Stimulated activated CD4-positive, alpha-beta T cell treated with anti-CD3 and anti-CD28 coated beads, Interleukin-1b, Interleukin-23, amount 100 ng/mL, for 24 hours (primary cell): Measurements from ENCODE around the gene SLC25A31.

Source experiments
- DNase-seq, 4 experiments: peaks; one replicate each; pipeline ENCODE4 v3.0.0-alpha.2; 2020; ENCODE audit warnings: low read depth in 4 of 4, low spot score in 1 of 4

Gene SLC25A31

DNA sequence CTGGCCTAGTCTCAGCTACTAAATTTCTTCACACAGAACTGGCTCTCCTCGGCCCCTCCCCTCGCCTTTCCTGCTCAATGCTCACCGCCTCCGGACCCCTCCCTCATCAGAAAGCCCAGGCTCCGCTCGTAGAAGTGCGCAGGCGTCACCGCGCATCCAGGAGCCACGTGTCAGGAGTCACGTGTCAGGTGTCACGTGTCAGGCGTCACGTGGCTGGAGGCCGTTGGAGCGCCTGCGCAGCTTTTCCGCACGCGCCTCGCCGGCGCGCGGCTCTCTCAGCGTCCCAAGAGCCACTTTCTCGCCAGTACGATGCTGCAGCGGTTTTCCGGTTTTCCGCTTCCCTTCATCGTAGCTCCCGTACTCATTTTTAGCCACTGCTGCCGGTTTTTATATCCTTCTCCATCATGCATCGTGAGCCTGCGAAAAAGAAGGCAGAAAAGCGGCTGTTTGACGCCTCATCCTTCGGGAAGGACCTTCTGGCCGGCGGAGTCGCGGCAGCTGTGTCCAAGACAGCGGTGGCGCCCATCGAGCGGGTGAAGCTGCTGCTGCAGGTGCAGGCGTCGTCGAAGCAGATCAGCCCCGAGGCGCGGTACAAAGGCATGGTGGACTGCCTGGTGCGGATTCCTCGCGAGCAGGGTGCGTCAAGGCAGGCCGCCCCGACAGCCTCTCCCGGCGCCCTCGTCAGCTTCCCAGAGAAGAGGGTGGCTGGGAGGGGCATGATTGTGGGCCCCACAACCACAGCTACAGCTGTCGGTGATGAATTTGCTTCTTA, at the start of gene SLC25A31:
SLC25A31 (plus strand) TSS at position 259 of the 772 bp plus-strand sequence; CDS start at position 405, 146 bp downstream.
- no peak for DNase-seq

DNA sequence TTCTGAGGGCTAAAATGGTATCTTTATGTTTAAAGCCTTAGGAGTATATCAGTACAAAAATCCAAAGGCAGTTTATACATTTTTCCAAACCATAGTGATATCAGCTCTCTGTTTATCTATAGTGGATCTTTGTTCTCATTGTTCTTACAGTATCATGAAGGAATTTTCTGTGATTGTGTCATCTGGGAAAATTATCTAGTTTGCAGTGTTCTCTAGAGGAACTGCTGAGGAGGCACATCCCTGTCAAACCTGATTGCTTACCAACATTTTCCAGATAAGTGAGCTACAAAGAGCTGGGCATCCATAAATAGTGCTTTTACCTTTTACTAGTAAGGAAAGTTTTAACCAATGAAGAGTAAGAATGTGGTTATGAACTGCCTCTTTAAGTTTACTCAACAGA, 44.9 kb upstream of the SLC25A31 start:
- DNase-seq, result no peak

DNA sequence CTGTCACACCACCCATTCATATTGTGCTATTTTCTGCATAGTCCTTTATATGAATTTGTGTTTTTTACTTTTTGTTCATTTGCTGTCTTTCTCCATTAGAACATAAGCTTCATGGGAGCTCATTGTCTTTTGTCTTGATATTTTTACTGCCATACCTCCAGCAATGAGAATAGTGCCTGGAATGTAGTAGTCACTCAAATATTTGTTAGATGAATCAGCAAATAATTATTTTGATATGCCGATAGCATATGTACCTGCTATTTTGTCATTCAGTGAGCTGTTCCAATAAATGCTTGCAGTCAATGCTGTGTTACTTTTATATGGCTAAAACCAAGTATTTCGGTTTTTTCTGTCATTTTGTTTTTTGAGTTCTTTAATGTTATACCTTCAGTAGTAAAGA, 43.5 kb upstream of the SLC25A31 start:
- no peak for DNase-seq

DNA sequence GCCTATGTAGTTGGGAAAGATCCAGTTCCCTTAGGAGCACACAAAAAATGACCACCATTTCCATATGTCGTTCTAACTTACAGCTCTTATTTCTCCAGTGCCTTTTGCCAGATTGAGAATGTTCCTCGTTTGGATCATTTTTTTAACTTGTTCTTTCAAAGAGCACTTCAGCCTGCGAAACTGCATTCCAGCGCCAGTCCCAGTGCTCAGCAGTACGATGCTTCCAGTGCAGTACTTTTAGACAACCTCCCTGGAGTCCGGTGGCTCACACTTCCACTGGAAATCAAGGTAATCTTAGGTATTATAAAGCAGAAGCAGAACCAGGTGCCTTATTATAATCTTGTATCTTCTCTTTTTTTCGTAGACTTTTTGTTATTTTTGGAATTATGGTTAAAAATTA, 42.6 kb upstream of the SLC25A31 start:
- DNase-seq, result no peak

DNA sequence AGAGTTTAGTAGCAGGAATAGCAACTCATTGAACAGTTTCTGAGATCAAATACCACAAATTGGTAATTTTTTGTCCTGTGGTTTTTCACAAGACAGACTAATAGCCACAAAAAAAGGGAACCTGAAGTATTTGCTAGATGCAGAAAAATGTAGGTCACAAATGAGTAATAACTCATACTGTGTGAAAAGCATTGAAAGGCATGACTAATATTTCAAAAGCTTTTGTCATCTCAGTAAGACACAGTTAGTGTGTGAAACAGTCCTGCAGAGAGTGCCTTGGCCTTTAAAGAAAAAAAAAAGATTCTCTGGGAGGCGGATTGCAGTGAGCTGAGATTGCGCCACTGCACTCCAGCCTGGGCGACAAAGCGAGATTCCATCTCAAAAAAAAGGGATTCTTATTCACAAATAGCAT, 31.4 kb upstream of the SLC25A31 start:
- no peak for DNase-seq

DNA sequence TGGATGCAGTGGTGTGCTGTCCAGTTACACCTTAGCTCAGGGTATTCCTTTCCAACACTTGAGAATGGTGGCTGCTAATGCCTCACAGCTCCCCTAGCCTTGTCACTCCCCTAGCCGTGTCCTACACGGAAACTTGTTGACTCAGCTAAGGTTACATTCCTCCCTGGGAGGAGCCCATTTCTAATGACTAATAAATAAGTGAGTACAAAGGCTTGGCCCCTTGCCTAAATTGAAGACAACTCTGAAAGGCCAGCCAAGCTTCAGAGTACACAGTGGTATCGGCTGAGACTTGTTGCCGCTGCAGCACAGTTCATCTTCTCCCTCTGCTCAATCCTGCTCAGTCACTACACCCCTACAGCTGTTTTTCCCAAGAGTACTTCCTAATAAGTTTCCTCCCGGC, 21.2 kb upstream of the SLC25A31 start:
- no peak for DNase-seq

DNA sequence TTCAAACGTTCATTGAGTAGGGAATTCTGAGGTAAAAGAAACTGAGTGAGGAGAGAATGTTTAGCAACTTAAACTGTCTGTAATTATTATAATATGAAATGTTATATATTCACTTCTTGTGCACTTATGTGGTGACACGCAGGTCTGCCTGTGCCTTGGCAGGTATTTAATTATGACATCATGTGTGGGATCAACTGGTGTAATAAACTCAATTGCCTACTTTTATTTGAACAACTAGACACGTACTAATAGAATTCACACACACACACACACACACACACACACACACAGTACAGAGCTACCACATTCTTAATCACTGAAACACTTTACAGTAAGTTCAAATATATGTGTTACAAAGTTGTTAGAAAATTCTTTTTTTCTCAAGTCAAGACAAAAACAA, 20.7 kb upstream of the SLC25A31 start:
- DNase-seq, result no peak

DNA sequence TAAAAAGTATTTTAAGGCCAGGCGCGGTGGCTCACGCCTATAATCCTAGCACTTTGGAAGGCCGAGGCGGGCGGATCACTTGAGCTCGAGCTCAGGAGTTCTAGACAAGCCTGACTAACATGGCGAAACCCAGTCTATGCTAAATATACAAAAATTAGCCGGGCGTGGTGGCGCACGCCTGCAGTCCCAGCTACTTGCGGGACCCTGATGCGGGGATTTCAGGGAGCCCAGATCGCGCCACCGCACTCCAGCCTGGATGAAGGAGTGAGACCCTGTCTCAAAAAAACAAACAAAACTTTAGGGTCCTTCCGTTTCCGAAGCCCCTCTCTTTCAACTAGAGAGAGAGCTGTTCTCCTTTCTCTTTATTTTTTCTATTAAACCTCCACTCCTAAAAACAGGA, 1.2 kb downstream of the SLC25A31 start:
- DNase-seq, result no peak

DNA sequence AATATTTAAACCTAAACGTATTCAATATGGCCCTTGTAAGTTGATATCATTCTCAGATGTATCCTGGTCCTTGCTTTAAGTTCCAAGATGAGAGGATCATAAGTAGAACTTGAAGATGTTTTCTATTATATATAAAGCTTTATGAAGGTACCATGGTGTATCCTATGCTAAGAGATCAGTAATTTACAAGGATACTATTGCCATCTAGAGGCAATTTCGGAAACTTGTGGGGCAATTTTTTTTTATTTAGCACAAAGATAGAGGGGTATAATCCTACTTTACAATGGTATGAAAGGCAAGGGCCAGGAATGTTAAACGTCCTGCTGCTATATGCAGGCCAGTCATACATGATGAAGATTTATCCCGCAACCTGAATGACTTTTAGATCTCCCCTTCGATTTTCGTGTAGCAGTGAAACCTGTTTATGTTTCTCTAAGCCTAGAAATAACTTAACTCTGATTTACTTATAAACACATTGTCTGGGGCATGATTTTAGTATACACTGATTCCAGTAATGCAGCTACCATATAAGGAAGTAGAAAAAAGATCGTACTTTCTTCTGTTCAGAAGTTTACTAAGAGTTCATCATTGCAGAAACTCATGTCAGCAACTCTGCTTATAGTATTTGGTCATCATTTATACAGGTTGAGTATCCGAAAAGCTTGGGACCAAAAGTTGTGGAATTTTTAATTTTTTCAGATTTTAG, 2.6 kb downstream of the SLC25A31 start:
- no peak for DNase-seq

DNA sequence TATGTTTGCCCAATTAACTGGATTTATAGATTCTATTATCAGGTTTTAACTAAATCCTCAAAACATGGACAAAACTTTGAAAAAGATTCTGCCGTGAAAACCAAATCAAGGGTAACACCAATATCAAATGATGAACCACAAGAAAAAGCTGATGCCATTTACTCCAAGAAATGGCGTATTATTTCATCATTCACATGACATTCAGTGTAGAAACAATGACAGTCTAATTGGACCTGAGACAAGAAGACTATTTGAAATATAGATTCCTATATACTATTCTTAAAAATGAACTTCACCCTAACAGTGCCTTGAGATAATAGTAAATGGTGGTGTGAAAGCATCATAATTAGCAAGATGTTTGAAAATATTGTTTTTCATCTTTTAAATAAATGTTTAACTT, 4.8 kb downstream of the SLC25A31 start:
- no peak for DNase-seq

DNA sequence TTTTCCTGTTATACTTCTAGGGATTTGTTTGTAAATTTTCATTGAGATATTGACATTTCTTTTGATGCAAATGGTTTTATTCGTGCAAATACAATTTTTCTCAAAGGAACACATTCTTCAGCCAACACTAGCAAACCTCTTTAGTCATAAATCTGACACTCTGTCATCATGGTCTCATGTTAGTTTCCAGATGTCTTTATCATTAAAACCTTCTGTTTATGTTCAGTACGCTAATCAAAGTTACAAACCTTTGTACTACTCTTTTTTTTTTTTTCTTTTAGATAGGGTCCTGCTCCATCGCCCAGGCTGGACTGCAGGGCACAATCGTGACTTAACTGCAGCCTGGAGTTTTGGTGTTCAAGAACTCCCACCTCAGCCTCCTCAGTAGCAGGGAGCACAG, 7.1 kb downstream of the SLC25A31 start:
- no peak for DNase-seq

DNA sequence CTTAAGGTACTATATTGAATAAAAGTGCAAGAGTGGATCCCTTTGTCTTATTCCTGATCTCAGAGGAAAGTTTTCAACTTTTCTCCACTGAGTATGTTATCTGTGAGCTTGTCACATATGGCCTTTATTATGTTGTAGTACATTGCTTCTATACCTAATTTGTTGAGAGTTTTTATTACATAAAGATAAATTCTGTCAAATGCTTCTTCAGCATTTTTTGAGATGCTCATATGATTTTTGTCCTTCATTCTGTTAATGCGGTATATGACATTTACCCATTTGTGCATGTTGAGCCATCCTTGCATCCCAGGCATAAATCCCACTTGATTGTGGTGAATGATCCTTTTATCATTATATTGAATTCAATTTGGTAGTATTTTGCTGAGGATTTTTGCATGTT, 11.0 kb downstream of the SLC25A31 start:
- no peak for DNase-seq

DNA sequence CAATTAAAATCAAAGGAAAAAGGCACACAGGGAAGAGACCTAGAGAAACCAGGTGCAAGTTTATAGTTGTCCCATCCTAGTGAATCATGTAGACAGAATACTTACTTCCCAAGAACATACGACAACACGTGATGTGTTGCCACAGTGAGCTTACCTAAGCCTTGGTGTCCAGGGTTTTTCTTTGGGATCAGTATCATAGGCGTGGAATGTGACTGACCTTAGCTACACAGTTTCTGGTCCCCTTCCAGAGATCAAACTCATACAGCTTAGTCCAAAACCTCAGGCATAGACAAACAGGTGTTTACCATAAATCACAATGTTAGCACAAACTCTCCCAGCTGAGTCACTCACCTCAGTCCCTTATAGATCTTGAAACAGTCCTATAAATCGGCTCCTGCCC, 17.7 kb downstream of the SLC25A31 start:
- no peak for DNase-seq

DNA sequence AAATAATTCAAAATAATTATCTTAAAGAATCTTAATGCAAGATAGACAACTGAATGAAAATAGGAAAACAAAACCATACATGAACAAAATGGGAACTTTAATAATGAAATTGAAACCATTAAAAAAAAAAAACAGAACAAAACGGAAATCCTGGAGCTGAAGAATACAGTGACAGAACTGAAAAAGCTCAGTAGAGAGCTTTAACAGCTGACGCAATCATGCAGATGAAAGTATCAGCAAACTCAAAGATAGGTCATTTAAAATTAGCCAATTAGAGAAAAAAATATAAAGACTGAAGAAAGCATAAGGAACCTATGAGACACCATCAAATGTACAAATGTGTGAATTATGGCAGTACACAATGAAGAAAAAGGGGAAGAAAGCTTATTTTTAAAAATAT, 18.8 kb downstream of the SLC25A31 start:
- DNase-seq, result no peak

DNA sequence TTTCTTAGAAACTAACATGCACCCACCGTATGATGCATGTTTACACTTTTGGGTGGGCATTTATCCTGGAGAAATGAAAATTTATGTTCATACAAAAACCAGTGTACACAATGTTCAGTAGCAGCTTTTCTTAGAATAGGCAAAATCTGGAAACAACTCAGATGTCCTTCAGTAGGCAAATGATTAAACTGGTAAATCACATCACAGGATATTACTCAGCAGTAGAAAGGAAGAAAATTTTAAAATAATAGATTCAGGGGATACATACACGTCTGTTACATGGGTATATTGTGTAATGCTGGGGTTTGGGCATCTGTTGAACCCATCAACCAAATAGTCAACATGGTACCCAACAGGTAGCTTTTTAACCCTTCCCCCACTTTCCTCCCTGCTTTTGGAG, 26.7 kb downstream of the SLC25A31 start:
- no peak for DNase-seq

DNA sequence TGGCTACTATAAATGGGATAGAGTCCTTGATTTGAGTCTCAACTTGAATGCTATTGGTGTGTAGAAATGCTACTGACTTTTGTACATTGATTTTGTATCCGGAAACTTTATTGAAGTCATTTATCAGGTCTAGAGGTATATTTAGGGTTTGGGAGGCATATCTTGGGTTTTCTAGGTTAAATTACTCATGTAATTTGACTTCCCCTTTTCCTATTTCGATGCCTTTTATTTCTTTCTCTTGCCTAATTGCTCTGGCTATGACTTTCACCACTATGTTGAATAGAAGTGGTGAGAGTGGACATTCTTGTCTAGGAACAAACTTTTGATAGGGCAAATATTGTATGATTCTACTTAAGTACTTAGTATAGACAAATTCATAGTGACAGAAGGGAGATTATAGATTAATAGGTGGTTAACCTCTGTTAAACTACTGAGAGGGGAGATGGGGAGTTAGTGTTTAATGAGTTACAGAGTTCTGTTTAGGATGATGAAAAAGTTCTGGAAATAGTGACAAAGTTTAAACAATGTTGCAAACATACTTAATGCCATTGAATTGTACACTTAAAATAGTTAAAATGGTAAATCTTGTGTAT, 29.1 kb downstream of the SLC25A31 start:
- no peak for DNase-seq

DNA sequence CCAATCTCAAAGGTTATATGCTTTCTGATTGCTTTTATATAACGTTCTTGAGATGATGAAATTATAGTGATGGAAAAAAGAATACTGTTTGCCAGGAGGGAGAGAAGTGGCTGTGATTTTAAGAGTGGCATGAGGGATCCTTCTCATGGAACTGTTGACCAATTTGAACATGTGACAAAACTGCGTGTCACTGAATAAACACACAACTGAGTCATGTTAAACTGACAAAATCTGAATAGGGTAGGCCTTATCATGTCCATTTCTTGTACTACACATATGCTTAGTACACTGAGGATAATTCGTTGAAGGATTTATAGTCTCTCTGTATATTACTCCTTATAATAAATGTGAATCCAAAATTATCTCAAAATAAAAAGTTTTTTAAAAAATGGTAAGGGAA, 29.7 kb downstream of the SLC25A31 start:
- DNase-seq, result no peak

DNA sequence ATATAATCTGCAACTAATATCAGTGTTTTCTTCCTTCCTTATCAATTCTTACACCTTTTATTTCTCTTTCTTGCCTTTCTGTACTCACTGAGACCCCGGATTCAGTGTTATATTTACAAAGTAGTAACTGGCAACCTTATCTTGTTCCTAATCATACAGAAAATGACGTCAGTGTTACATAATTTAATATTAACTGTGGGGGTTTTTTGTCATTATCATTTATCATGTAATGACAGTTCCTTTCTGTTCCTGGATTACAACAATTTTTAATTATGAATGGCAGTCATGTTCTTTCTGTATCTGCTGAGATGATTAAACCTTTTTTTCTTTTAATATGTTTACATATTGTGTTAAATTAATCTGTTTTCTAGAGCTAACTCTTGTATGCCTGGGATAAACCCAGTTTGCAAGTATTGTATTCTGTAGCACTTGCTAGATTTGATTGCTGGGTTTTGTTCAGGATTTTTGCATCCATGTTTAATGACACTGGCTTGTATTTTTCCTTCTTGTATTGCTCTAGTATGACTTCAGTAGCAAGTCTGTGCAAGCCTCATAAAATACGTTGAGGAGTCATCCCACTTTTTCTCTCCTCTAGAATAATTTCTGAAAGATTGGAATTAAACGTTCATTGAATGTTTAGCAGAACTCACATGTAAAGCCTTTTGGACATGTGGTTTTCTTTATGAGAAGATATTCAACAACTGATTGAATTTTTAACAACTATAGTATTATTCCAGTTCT, 41.5 kb downstream of the SLC25A31 start:
- no peak for DNase-seq

DNA sequence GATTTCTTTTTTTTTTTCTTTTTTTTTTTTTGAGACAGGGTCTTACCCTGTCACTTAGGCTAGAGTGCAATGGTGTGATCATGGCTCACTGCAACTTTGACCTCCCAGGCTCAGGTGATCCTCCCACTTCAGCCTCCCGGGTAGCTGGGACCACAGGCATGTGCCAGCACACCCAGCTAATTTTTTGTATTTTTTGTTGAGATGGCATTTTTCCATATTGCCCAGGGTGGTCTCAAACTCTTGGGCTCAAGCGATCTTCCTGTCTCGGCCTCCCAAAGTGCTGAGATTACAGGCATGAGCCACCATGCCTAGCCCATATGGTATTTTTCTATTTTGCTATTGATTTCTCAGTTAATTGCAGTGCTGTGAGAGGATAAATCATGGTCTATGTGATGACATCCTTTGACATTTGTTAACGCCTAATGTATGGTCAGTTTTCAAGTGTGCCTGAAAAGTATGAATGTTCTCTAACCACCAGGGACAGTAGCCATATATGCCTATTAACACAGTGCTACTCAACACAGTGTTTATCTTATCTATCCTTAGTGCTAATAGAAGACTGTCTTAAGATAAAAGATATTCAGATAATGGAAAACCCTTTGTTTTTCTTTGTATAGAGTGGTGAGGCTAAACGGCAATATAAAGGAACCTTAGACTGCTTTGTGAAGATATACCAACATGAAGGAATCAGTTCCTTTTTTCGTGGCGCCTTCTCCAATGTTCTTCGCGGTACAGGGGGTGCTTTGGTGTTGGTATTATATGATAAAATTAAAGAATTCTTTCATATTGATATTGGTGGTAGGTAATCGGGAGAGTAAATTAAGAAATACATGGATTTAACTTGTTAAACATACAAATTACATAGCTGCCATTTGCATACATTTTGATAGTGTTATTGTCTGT, 42.8 kb downstream of the SLC25A31 start:
- DNase-seq, result no peak

DNA sequence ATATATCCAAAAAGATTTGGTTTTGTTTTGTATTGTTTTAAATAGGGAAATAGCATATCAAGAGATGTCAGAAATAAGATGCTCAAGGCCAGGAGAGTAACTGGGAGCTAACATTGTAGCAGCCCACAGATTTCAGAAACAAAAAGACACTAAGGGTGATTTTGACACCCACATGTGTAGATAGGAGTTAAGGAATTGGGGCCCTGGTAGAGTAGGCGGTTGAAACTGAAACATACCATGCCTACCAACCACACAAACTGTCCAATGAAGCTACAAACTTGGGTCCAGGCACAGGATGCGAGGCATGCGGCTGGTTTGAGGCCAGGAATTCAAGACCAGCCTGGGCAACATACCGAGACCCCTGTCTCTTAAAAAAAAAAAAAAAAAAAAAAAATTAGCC, 45.6 kb downstream of the SLC25A31 start:
- no peak for DNase-seq

DNA sequence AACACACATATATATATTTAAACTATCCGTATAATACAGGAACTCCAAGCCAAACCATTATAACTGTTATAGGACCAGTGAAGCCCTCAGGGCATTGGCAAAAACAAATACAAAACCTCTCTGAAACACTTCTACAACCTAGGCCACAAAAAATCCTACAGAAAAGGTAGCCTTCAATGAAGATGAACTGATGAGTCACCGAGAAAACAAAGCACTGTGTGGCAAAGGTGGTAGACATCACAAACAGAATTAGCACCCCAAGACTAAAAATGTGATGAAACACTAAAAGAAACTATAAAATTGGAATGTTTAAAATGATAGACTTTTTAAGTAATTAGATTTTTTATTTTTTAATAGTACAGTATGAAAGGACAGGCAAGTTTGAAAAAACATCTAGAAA, 46.4 kb downstream of the SLC25A31 start:
- DNase-seq, result no peak
